ENCODE measurements around the gene CCDC148.

CCDC148 gene

DNA sequence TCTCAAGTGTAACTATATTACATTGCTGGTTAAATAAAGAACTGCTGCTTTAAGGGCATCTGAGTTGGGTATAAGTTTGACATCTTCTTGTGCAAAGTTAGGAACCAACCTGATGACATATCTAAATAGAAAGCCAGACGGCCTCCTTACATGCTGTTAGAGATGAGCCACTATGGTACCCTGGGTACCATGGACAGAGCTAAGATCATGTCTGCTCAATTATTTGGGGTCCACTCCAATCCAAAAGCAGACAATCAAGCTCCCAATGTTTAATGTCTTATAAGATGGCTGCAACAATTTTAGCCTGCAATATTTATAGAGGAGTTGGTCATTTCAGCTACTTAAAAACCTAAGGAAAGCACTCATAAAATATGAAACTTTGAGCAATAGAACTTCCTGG, 268.6 kb downstream of the CCDC148 start:
- DNase-seq (ENCODE audit: low read depth in 1 of 2, low spot score in 1 of 2): no peak
- TF ChIP-seq GABPA (IDR thresholded peaks at IDR 0.05; ENCODE audit: low read depth): no peak
- TF ChIP-seq SPI1 (IDR thresholded peaks at IDR 0.05; ENCODE audit: borderline replicate concordance, low read depth): no peak
- TF ChIP-seq, protein P1, sequence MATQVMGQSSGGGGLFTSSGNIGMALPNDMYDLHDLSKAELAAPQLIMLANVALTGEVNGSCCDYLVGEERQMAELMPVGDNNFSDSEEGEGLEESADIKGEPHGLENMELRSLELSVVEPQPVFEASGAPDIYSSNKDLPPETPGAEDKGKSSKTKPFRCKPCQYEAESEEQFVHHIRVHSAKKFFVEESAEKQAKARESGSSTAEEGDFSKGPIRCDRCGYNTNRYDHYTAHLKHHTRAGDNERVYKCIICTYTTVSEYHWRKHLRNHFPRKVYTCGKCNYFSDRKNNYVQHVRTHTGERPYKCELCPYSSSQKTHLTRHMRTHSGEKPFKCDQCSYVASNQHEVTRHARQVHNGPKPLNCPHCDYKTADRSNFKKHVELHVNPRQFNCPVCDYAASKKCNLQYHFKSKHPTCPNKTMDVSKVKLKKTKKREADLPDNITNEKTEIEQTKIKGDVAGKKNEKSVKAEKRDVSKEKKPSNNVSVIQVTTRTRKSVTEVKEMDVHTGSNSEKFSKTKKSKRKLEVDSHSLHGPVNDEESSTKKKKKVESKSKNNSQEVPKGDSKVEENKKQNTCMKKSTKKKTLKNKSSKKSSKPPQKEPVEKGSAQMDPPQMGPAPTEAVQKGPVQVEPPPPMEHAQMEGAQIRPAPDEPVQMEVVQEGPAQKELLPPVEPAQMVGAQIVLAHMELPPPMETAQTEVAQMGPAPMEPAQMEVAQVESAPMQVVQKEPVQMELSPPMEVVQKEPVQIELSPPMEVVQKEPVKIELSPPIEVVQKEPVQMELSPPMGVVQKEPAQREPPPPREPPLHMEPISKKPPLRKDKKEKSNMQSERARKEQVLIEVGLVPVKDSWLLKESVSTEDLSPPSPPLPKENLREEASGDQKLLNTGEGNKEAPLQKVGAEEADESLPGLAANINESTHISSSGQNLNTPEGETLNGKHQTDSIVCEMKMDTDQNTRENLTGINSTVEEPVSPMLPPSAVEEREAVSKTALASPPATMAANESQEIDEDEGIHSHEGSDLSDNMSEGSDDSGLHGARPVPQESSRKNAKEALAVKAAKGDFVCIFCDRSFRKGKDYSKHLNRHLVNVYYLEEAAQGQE (IDR thresholded peaks at IDR 0.05; ENCODE audit: insufficient replicate concordance, low read depth): peak; percentile 91
- TF ChIP-seq, protein P2, sequence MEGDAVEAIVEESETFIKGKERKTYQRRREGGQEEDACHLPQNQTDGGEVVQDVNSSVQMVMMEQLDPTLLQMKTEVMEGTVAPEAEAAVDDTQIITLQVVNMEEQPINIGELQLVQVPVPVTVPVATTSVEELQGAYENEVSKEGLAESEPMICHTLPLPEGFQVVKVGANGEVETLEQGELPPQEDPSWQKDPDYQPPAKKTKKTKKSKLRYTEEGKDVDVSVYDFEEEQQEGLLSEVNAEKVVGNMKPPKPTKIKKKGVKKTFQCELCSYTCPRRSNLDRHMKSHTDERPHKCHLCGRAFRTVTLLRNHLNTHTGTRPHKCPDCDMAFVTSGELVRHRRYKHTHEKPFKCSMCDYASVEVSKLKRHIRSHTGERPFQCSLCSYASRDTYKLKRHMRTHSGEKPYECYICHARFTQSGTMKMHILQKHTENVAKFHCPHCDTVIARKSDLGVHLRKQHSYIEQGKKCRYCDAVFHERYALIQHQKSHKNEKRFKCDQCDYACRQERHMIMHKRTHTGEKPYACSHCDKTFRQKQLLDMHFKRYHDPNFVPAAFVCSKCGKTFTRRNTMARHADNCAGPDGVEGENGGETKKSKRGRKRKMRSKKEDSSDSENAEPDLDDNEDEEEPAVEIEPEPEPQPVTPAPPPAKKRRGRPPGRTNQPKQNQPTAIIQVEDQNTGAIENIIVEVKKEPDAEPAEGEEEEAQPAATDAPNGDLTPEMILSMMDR (IDR thresholded peaks at IDR 0.05; ENCODE audit: insufficient read depth, low read length): no peak
- TF ChIP-seq POLR2AphosphoS5 (IDR thresholded peaks at IDR 0.05; ENCODE audit: low read depth): no peak
- Histone ChIP-seq H3K4me3 (replicated peaks; ENCODE audit: insufficient read depth, low read length) (no peak overlapping the region), H3K27ac (replicated peaks) (no peak overlapping the region), H3K27me3 (ENCODE audit: insufficient read depth, poor library complexity, severe bottlenecking) (peaks cover 5% of the 10 kb centered on the region)

DNA sequence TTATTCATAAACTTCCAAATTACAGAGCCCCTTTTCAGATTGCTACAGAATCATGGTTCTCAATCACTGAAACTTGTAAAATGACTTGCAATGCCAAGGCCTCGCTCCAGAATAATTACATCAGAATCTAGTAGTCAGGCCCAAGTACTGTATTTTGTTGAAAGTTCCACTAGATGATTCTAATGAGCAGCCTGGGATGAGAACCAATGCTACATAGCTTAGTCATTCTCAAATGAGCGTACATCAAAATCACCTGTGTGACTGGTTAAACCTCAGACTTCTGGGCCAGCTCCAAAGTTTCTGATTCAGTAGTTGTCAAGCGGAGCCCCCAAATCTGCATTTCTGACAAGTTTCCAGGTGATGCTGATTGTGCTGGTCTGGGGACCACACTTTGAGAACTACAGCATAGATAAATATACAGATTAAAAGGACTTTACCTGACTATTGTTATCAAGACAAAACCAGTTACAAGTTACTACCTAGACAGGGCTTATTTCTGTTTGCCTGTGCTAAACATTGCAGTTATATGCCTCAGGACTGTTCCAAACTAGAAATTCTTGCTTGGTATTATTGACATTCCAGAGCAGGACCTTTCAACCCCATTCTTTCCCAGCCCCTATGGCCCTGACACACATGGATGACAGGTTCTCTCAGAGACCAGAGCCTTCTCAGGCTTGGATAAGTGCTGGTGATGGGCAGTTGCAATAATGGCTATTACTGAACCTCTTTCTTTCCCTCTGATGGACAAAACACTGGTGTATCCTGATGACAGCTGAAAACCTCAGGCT, 271.8 kb downstream of the CCDC148 start:
- no peak overlapping the region for H3K27ac ChIP-seq (replicated peaks)

DNA sequence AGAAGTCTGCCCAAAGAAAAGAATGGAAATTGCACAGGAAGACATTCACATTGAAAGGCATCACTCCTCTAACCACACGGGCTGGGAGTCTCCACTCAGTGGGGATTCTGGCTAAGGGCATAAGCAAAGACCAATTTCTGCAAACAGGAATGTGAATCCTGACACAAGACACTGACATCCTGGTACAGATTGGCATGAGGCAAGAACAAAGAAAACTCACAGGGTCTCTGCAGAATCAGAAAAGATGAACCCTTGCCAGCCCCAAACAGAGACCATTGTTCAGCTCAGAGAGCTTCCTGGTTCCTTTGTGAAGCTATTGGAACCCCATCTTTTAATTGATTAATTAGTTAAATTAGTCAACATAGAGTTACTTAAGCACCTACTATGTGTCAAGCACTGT, 272.6 kb downstream of the CCDC148 start:
- DNase-seq (ENCODE audit: low read depth in 1 of 2, low spot score in 1 of 2): no peak
- TF ChIP-seq, protein P1 (IDR thresholded peaks at IDR 0.05; ENCODE audit: insufficient replicate concordance, low read depth): no peak
- TF ChIP-seq GABPA (IDR thresholded peaks at IDR 0.05; ENCODE audit: low read depth) (no peak), SPI1 (IDR thresholded peaks at IDR 0.05; ENCODE audit: borderline replicate concordance, low read depth) (no peak), POLR2AphosphoS5 (IDR thresholded peaks at IDR 0.05; ENCODE audit: low read depth) (no peak)
- TF ChIP-seq, protein P2 (IDR thresholded peaks at IDR 0.05; ENCODE audit: insufficient read depth, low read length): no peak
- Histone ChIP-seq H3K27ac (replicated peaks) (no peak overlapping the region), H3K27me3 (ENCODE audit: insufficient read depth, poor library complexity, severe bottlenecking) (peaks cover 5% of the 10 kb centered on the region), H3K4me3 (replicated peaks; ENCODE audit: insufficient read depth, low read length) (no peak overlapping the region)

More for the DNA sequence above, 271.8 kb downstream of the CCDC148 start:
- DNase-seq (ENCODE audit: low read depth in 1 of 2, low spot score in 1 of 2): no peak
- H3K27me3 ChIP-seq (ENCODE audit: insufficient read depth, poor library complexity, severe bottlenecking): peaks cover 5% of the 10 kb centered on the region
- H3K4me3 ChIP-seq (replicated peaks; ENCODE audit: insufficient read depth, low read length): no peak overlapping the region
- TF ChIP-seq, protein P1 (IDR thresholded peaks at IDR 0.05; ENCODE audit: insufficient replicate concordance, low read depth): no peak
- TF ChIP-seq, protein P2 (IDR thresholded peaks at IDR 0.05; ENCODE audit: insufficient read depth, low read length): no peak
- TF ChIP-seq POLR2AphosphoS5 (IDR thresholded peaks at IDR 0.05; ENCODE audit: low read depth) (no peak), GABPA (IDR thresholded peaks at IDR 0.05; ENCODE audit: low read depth) (no peak), SPI1 (IDR thresholded peaks at IDR 0.05; ENCODE audit: borderline replicate concordance, low read depth) (no peak)

Data from HL-60 (cell line).